K562 (cell line): ENCODE results near the gene TAF3. TPM values are rescaled to one million over a fixed set of nuclear protein-coding genes. Genes with fewer than 3 reads are reported as not detected.

Experiments
- ATAC-seq: fragments of 200-7000 bp; cut with Tn5 transposase; 3 replicates; pipeline ENCODE4 v1.9.1; 2020; ENCODE audit warnings: moderate library complexity
- BruUV-seq: library from RNA; stranded (reverse); fragments of 400-500 nt; replicated peaks from 2 replicates; lab custom pipeline; 2021; lab: Mats Ljungman, UMichigan
- CTCF ChIA-PET: fragments of 300-600 bp; formaldehyde crosslinking; extraction: SDS; loops from one replicate; lab custom pipeline; 2021; ENCODE audit warnings: low intra/inter-chr PET ratio; lab: Yijun Ruan, JAX
- POLR2A ChIA-PET: fragments of 300-600, 350-650 bp; sonication (Branson Sonifier 250); formaldehyde crosslinking; extraction: SDS; loops from one replicate; lab custom pipeline; 2021; ENCODE audit warnings: antibody characterized with exemption, inconsistent platforms; lab: Yijun Ruan, JAX
- DNase-seq, 4 experiments: peaks; one replicate each; pipeline versions ENCODE4 v3.0.0 to v3.0.0-alpha.2; 2011 to 2018; ENCODE audit warnings: low spot score in 3 of 4, mixed read lengths in 3 of 4; ENCODE audit errors: extremely low read depth in 1 of 4
- FAIRE-seq: peaks from 2 replicates; lab custom pipeline; 2011; peaks lifted over from hg19 to GRCh38; lab: Jason Lieb, UNC
- H2AFZ ChIP-seq: 2 replicates; pipeline ENCODE4 v1.6.0; 2011; ENCODE audit warnings: low read depth, low read length, control low read depth, inconsistent platforms
- H3K27ac ChIP-seq: fragments of 200-600 bp; 3 replicates; pipeline ENCODE4 v1.8.0; 2011; ENCODE audit warnings: low read depth, mild to moderate bottlenecking, control low read depth, inconsistent platforms, low read length, moderate library complexity, mixed read lengths; ENCODE audit errors: extremely low read depth
- H3K27me3 ChIP-seq, 2 experiments: fragments of 300-600 bp in 1 of 2; 2 replicates in 1 of 2; 3 replicates in 1 of 2; pipeline versions ENCODE4 v1.6.0 to v1.8.0; 2011; ENCODE audit warnings: inconsistent platforms in 2 of 2, low read length in 2 of 2, mild to moderate bottlenecking in 1 of 2, mixed read lengths in 1 of 2, moderate library complexity in 1 of 2; ENCODE audit not compliant: control insufficient read depth in 2 of 2, insufficient read depth in 2 of 2
- H3K36me3 ChIP-seq: fragments of 300-600 bp; 3 replicates; pipeline ENCODE4 v1.8.0; 2011; ENCODE audit warnings: mild to moderate bottlenecking, low read length, inconsistent platforms; ENCODE audit not compliant: control insufficient read depth, insufficient read depth
- H3K4me1 ChIP-seq, 2 experiments: fragments of 200-600 bp in 1 of 2; replicated peaks in 1 of 2; 2 replicates in 1 of 2; 3 replicates in 1 of 2; pipeline versions ENCODE4 v1.5.1 to v1.8.0; 2011; ENCODE audit warnings: inconsistent platforms in 2 of 2, low read length in 2 of 2, mild to moderate bottlenecking in 1 of 2, mixed read lengths in 1 of 2, moderate library complexity in 1 of 2; ENCODE audit not compliant: control insufficient read depth in 2 of 2, insufficient read depth in 2 of 2
- H3K4me2 ChIP-seq: 2 replicates; pipeline ENCODE4 v1.6.1; 2011; ENCODE audit warnings: low read length, control low read depth, inconsistent platforms, mixed read lengths; ENCODE audit not compliant: insufficient read depth
- H3K4me3 ChIP-seq: fragments of 200-600 bp; sonication (generic), shearing (Covaris generic); 2 replicates; pipeline ENCODE4 v1.5.1; 2016; ENCODE audit warnings: control low read depth, inconsistent platforms
- H3K79me2 ChIP-seq: fragments of 200-600 bp; 3 replicates; pipeline ENCODE4 v1.8.0; 2011; ENCODE audit warnings: low read length, inconsistent platforms; ENCODE audit not compliant: control insufficient read depth, insufficient read depth
- H3K9ac ChIP-seq, 2 experiments: 2 replicates each; pipeline versions ENCODE4 v1.6.0 to v1.6.1; 2011; ENCODE audit warnings: low read depth in 2 of 2, low read length in 2 of 2, control low read depth in 1 of 2, inconsistent platforms in 1 of 2, mild to moderate bottlenecking in 1 of 2, mixed read lengths in 1 of 2; ENCODE audit not compliant: insufficient read depth in 1 of 2
- H3K9me1 ChIP-seq: one replicate; pipeline ENCODE4 v1.6.0; 2011; ENCODE audit warnings: inconsistent platforms, mild to moderate bottlenecking, low read length, moderate library complexity; ENCODE audit not compliant: control insufficient read depth, insufficient read depth
- H3K9me3 ChIP-seq: replicated peaks from 2 replicates; pipeline ENCODE4 v1.5.1; 2011; ENCODE audit warnings: low read depth, low read length, inconsistent platforms; ENCODE audit not compliant: control insufficient read depth, insufficient read depth
- H4K20me1 ChIP-seq: replicated peaks from 2 replicates; pipeline ENCODE4 v1.6.1; 2011; ENCODE audit warnings: low read length, inconsistent platforms, mixed read lengths; ENCODE audit not compliant: control insufficient read depth, insufficient read depth
- ARID4B ChIP-seq: sonication (generic); formaldehyde crosslinking; IDR thresholded peaks from 2 replicates; pipeline ENCODE4 v1.8.0; 2022; ENCODE audit warnings: mild to moderate bottlenecking, missing genetic modification reagents
- CCAR2 ChIP-seq: fragments of 200-400 bp; formaldehyde crosslinking; IDR thresholded peaks from 2 replicates; pipeline ENCODE4 v1.6.1; 2017; ENCODE audit warnings: mild to moderate bottlenecking, low read depth, low read length
- CHD1 ChIP-seq: fragments of 200-600 bp; sonication (generic); IDR thresholded peaks from one replicate; pipeline ENCODE4 v1.6.1; 2012; ENCODE audit warnings: mild to moderate bottlenecking, moderate library complexity, low read length, inconsistent platforms
- GABPB1 ChIP-seq: sonication (generic); formaldehyde crosslinking; IDR thresholded peaks from 2 replicates; pipeline ENCODE4 v1.8.0; 2022; ENCODE audit warnings: mild to moderate bottlenecking, missing genetic modification reagents
- MEF2D ChIP-seq: conservative IDR thresholded peaks from 2 replicates; pipeline ENCODE4 v1.6.1; 2016; ENCODE audit warnings: low read depth, missing genetic modification characterization, missing compliant biosample characterization
- POLR2AphosphoS2 ChIP-seq: IDR thresholded peaks from 2 replicates; pipeline ENCODE4 v1.6.1; 2012; ENCODE audit warnings: low read length, improper control_type of control experiment
- SP2 ChIP-seq: IDR thresholded peaks from 2 replicates; pipeline ENCODE4 v1.6.1; 2011; ENCODE audit warnings: mild to moderate bottlenecking, low read depth, low read length, moderate library complexity; ENCODE audit not compliant: poor library complexity, severe bottlenecking; ENCODE audit errors: extremely low read depth
- ZNF311 ChIP-seq: fragments of 250-450 bp; sonication (Bioruptor Pico); IDR thresholded peaks from 2 replicates; pipeline ENCODE4 v1.4.0; 2020; ENCODE audit warnings: mild to moderate bottlenecking, moderate library complexity
- ZNF668 ChIP-seq: fragments of 250-450 bp; sonication (Bioruptor Pico); IDR thresholded peaks from 2 replicates; pipeline ENCODE4 v1.8.0; 2022; ENCODE audit warnings: mild to moderate bottlenecking, inconsistent platforms
- ZSCAN32 ChIP-seq: fragments of 450-650 bp; formaldehyde crosslinking; IDR thresholded peaks from 2 replicates; pipeline ENCODE4 v1.4.0; 2020; ENCODE audit warnings: mild to moderate bottlenecking, moderate library complexity
- WGBS: fragments of 100-300 bp; shearing (Covaris generic); methylation state at CpG from one replicate; pipeline ENCODE4 v1.1.6; 2016; ENCODE audit warnings: low coverage, mixed read lengths; ENCODE audit not compliant: insufficient coverage; ENCODE audit errors: missing lambda C conversion rate; 5-methylcytosine and 5-hydroxymethylcytosine counted together
- in situ Hi-C: fragments of 300-500 bp; cut with MboI; formaldehyde crosslinking; loops from 4 replicates; pipeline ENCODE4 v1.15.0; 2018; ENCODE audit warnings: inconsistent platforms, mixed read lengths
- intact Hi-C: fragments of 100-400 bp; cut with micrococcal nuclease; formaldehyde crosslinking; loops from 2 replicates; pipeline ENCODE4 v1.14.2; 2022
- polyA plus RNA-seq, 8 experiments: library from polyadenylated mRNA; depleted of rRNA in 4 of 8; stranded (reverse) in 5 of 8; unstranded in 3 of 8; fragments of >200 nt; fragmentation: Nextera tagmentation in 2 of 8; fragmentation: Illumina TruSeq in 1 of 8; extraction: Ambion mirVana in 2 of 8; extraction: Trizol in 1 of 8; gene quantifications; 2 replicates each; pipeline versions ENCODE4 v1.2.1 to v1.2.3, GENCODE V29; 2011 to 2014; ENCODE audit warnings: inconsistent platforms in 1 of 8, missing spikeins in 1 of 8
- total RNA-seq, 7 experiments: library from RNA; depleted of rRNA in 6 of 7; stranded (reverse); fragments of >200 nt in 6 of 7; fragmentation: Illumina TruSeq in 2 of 7; extraction: Trizol in 2 of 7; gene quantifications; 2 replicates each; pipeline versions ENCODE4 v1.2.1 to v1.2.3, GENCODE V29; 2011 to 2021; ENCODE audit warnings: low replicate concordance in 1 of 7
- TF ChIP-seq, protein P1 (sequence below): sonication (generic); formaldehyde crosslinking; IDR thresholded peaks from 2 replicates; pipeline ENCODE4 v1.8.0; 2022; ENCODE audit warnings: mild to moderate bottlenecking, missing genetic modification reagents
- TF ChIP-seq, protein P2 (sequence below), 2 experiments: fragments of 450-650 bp in 1 of 2; sonication (generic) in 1 of 2; formaldehyde crosslinking; conservative IDR thresholded peaks; 2 replicates each; pipeline versions ENCODE4 v1.4.0 to v1.8.1; 2020 to 2022; ENCODE audit warnings: mild to moderate bottlenecking in 1 of 2, missing genetic modification reagents in 1 of 2
- TF ChIP-seq, protein P3 (sequence below): IDR thresholded peaks from 2 replicates; pipeline ENCODE4 v1.6.1; 2014; ENCODE audit warnings: antibody characterized with exemption

The TAF3 gene
- total and polyA plus RNA-seq, 9 of the 15 experiments (the other 6 are each of a cell fraction or from before 2014, with no cell fraction given) = 1.5 to 9.9 (median 4.1) TPM

DNA sequence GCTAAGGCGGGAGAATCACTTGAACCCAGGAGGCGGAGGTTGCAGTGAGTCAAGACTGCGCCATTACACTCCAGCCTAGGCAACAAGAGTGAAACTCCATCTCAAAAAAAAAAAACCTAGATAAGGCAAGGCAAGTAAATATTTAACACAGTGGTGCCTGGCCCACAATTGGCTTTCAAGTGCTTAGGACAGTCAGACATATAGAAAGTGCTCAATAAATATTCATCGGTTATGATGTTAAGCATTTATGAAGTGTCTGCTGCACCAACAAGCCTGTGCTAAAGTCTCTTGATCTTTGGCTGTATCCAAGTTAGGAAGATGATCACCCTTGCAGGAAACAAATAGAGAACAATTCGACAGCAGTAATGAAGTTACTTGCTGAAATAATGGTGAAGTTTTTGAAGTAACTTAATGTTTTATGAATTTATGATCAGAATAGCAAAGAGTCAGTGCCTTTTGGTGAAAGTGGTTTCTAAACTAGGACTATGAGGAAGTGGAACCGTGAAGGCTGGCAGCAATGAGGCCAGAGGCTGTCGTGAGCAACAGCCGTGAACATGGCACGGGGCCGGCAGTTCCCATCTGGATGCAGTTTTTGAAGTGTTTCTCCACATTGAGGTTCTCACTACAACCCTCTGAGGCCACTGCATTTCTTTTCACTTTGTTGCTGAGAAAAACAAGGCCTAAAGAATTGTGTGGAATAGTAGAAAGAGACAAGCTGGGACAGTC lies 188.1 kb downstream of the TAF3 start (continued):
- TF ChIP-seq, protein P1, sequence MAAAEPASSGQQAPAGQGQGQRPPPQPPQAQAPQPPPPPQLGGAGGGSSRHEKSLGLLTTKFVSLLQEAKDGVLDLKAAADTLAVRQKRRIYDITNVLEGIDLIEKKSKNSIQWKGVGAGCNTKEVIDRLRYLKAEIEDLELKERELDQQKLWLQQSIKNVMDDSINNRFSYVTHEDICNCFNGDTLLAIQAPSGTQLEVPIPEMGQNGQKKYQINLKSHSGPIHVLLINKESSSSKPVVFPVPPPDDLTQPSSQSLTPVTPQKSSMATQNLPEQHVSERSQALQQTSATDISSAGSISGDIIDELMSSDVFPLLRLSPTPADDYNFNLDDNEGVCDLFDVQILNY (CRISPR knock-in tag) = no peak
- TF ChIP-seq ZSCAN32 (CRISPR knock-in tag) = no peak
- TF ChIP-seq CCAR2 = no peak
- TF ChIP-seq ZNF668 (CRISPR knock-in tag) = no peak
- TF ChIP-seq, protein P2, sequence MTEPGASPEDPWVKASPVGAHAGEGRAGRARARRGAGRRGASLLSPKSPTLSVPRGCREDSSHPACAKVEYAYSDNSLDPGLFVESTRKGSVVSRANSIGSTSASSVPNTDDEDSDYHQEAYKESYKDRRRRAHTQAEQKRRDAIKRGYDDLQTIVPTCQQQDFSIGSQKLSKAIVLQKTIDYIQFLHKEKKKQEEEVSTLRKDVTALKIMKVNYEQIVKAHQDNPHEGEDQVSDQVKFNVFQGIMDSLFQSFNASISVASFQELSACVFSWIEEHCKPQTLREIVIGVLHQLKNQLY (CRISPR knock-in tag; conservative IDR thresholded peaks at IDR 0.05) = no peak
- no peak for TF ChIP-seq POLR2AphosphoS2

GRCh38 chr10:8009031-8009430 lies 190.7 kb downstream of the TAF3 start:
- no TSS peak for BruUV-seq
- Histone ChIP-seq H3K79me2 (no peaks in the 10 kb centered on the region), H3K4me1 (no peaks in the 10 kb centered on the region), H3K27ac (no peak overlapping the region), H3K36me3 (peaks cover 9% of the 10 kb centered on the region; the same call in 2 of the 3 replicates), H3K9me3 (no peaks in the 10 kb centered on the region), H4K20me1 (no peaks in the 10 kb centered on the region), H3K4me2 (no peak overlapping the region), H2AFZ (no peak overlapping the region), H3K4me3 (no peak overlapping the region), H3K9ac (no peak overlapping the region), H3K27me3 (no peaks in the 10 kb centered on the region), H3K9me1 (no peaks in the 10 kb centered on the region)
- 93% methylated on average over 18 of the region's 38 CpGs for WGBS
- DNase-seq (no peak), FAIRE-seq (no peak), ATAC-seq (no peak)
- ChIA-PET CTCF (no interaction called here), POLR2A (interaction anchor here (1.0 kb wide), 1 partner anchor 14 kb away, joined by 3 read pairs; no protein-coding TSS in a partner anchor)
- intact Hi-C loops = no loop called here
- in situ Hi-C loops = no loop called here
- no peak for TF ChIP-seq CHD1
- TF ChIP-seq MEF2D (tag) = no peak
- TF ChIP-seq ZNF311 (CRISPR knock-in tag) = no peak
- TF ChIP-seq, protein P3, sequence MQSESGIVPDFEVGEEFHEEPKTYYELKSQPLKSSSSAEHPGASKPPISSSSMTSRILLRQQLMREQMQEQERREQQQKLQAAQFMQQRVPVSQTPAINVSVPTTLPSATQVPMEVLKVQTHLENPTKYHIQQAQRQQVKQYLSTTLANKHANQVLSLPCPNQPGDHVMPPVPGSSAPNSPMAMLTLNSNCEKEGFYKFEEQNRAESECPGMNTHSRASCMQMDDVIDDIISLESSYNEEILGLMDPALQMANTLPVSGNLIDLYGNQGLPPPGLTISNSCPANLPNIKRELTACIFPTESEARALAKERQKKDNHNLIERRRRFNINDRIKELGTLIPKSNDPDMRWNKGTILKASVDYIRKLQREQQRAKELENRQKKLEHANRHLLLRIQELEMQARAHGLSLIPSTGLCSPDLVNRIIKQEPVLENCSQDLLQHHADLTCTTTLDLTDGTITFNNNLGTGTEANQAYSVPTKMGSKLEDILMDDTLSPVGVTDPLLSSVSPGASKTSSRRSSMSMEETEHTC = no peak
- TF ChIP-seq ARID4B (CRISPR knock-in tag) = no peak
- TF ChIP-seq GABPB1 (CRISPR knock-in tag) = no peak
- TF ChIP-seq SP2 = no peak
